K562 (cell line): ENCODE results near the gene ANKRD45. TPM values are rescaled to one million over a fixed set of nuclear protein-coding genes. Genes with fewer than 3 reads are reported as not detected.
A peak's percentile ranks its signal among the peaks of the same experiment; 100 is the strongest.

Experiments
- ARID1B ChIP-seq: fragments of 450-650 bp; IDR thresholded peaks from 2 replicates; pipeline ENCODE4 v1.6.1; 2016; ENCODE audit warnings: antibody characterized with exemption, mild to moderate bottlenecking, inconsistent platforms
- ETV6 ChIP-seq, 3 experiments: fragments of 150-350 bp in 1 of 3; sonication (generic) in 1 of 3; formaldehyde crosslinking in 1 of 3; IDR thresholded peaks; 2 replicates each; pipeline versions ENCODE4 v1.6.1 to v1.8.0; 2014 to 2022; ENCODE audit warnings: borderline replicate concordance in 2 of 3, low read depth in 2 of 3, antibody characterized with exemption in 1 of 3, low read length in 1 of 3, mild to moderate bottlenecking in 1 of 3, missing genetic modification reagents in 1 of 3
- GATAD2A ChIP-seq: fragments of 450-650 bp; IDR thresholded peaks from 2 replicates; pipeline ENCODE4 v1.6.1; 2017
- HDAC1 ChIP-seq, 2 experiments: fragments of 450-650 bp; IDR thresholded peaks; 2 replicates each; pipeline ENCODE4 v1.6.1; 2016 to 2017; ENCODE audit warnings: inconsistent platforms in 1 of 2, mild to moderate bottlenecking in 1 of 2, moderate library complexity in 1 of 2
- HIVEP1 ChIP-seq: fragments of 250-450 bp; sonication (Bioruptor Pico); IDR thresholded peaks from 2 replicates; pipeline ENCODE4 v1.4.0; 2020; ENCODE audit warnings: mild to moderate bottlenecking
- IFI16 ChIP-seq: fragments of 250-450 bp; sonication (Bioruptor Pico); IDR thresholded peaks from 2 replicates; pipeline ENCODE4 v2.1.2; 2022; ENCODE audit warnings: mild to moderate bottlenecking, inconsistent platforms
- NBN ChIP-seq: fragments of 450-650 bp; IDR thresholded peaks from 2 replicates; pipeline ENCODE4 v1.6.1; 2016; ENCODE audit warnings: low read depth, mild to moderate bottlenecking
- SMARCE1 ChIP-seq: fragments of 450-650 bp; IDR thresholded peaks from 2 replicates; pipeline ENCODE4 v1.7.1; 2016; ENCODE audit warnings: mild to moderate bottlenecking
- TRIM24 ChIP-seq, 2 experiments: fragments of 450-650 bp; IDR thresholded peaks; 2 replicates each; pipeline ENCODE4 v1.6.1; 2016
- ZFP1 ChIP-seq: fragments of 450-650 bp; formaldehyde crosslinking; IDR thresholded peaks from 2 replicates; pipeline ENCODE4 v1.4.0; 2020; ENCODE audit warnings: mild to moderate bottlenecking, mixed read lengths
- ZFX ChIP-seq: sonication (generic); formaldehyde crosslinking; IDR thresholded peaks from 2 replicates; pipeline ENCODE4 v1.8.0; 2022; ENCODE audit warnings: mild to moderate bottlenecking, missing genetic modification reagents, moderate library complexity
- ZNF584 ChIP-seq: fragments of 200-800 bp; sonication (Bioruptor generic); IDR thresholded peaks from 2 replicates; pipeline ENCODE4 v1.6.1; 2016; ENCODE audit warnings: low read depth, mild to moderate bottlenecking, missing genetic modification characterization, missing compliant biosample characterization
- polyA plus RNA-seq, 8 experiments: library from polyadenylated mRNA; depleted of rRNA in 4 of 8; stranded (reverse) in 5 of 8; unstranded in 3 of 8; fragments of >200 nt; fragmentation: Nextera tagmentation in 2 of 8; fragmentation: Illumina TruSeq in 1 of 8; extraction: Ambion mirVana in 2 of 8; extraction: Trizol in 1 of 8; gene quantifications; 2 replicates each; pipeline versions ENCODE4 v1.2.1 to v1.2.3, GENCODE V29; 2011 to 2014; ENCODE audit warnings: inconsistent platforms in 1 of 8, missing spikeins in 1 of 8
- total RNA-seq, 7 experiments: library from RNA; depleted of rRNA in 6 of 7; stranded (reverse); fragments of >200 nt in 6 of 7; fragmentation: Illumina TruSeq in 2 of 7; extraction: Trizol in 2 of 7; gene quantifications; 2 replicates each; pipeline versions ENCODE4 v1.2.1 to v1.2.3, GENCODE V29; 2011 to 2021; ENCODE audit warnings: low replicate concordance in 1 of 7
- TF ChIP-seq, protein P1 (sequence below): fragments of 450-650 bp; IDR thresholded peaks from 2 replicates; pipeline ENCODE4 v1.6.1; 2016; ENCODE audit warnings: antibody characterized with exemption
- TF ChIP-seq, protein P2 (sequence below): fragments of 450-650 bp; formaldehyde crosslinking; IDR thresholded peaks from 2 replicates; pipeline ENCODE4 v1.4.0; 2022; ENCODE audit warnings: missing genetic modification characterization
- TF ChIP-seq, protein P3 (sequence below): fragments of 450-650 bp; IDR thresholded peaks from 2 replicates; pipeline ENCODE4 v1.6.1; 2017; ENCODE audit warnings: antibody characterized with exemption
- TF ChIP-seq, protein P4 (sequence below): fragments of 450-650 bp; formaldehyde crosslinking; IDR thresholded peaks from 2 replicates; pipeline ENCODE4 v1.4.0; 2022; ENCODE audit warnings: missing genetic modification characterization
- TF ChIP-seq, protein P5 (sequence below): fragments of 250-450 bp; sonication (Bioruptor Pico); IDR thresholded peaks from 2 replicates; pipeline ENCODE4 v1.8.0; 2022; ENCODE audit warnings: inconsistent platforms

The ANKRD45 gene
- total and polyA plus RNA-seq, 9 of the 15 experiments (the other 6 are each of a cell fraction or from before 2014, with no cell fraction given) = 0.10 to 0.30 (median 0.11) TPM; not detected in 2

DNA sequence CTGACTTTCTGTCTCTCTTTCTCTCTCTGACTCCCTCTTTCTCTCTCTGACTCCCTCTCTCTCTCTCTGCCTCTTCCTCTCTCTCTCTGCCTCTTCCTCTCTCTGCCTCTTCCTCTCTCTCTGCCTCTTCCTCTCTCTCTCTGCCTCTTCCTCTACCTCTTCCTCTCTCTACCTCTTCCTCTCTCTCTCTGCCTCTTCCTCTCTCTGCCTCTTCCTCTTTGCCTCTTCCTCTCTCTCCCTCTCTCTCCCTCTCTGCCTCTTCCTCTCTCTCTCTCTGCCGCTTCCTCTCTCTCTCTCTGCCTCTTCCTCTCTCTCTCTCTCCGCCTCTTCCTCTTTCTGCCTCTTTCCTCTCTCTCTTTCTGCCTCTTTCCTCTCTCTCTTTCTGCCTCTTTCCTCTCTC lies 18.6 kb upstream of the ANKRD45 start (continued):
- TF ChIP-seq, protein P1, sequence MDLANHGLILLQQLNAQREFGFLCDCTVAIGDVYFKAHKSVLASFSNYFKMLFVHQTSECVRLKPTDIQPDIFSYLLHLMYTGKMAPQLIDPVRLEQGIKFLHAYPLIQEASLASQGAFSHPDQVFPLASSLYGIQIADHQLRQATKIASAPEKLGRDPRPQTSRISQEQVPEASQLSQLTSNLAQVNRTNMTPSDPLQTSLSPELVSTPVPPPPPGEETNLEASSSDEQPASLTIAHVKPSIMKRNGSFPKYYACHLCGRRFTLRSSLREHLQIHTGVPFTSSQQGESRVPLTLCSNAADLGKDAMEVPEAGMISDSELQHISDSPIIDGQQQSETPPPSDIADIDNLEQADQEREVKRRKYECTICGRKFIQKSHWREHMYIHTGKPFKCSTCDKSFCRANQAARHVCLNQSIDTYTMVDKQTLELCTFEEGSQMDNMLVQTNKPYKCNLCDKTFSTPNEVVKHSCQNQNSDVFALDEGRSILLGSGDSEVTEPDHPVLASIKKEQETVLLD = 0 out of 2 replicates have a peak, but pooled peaks have one; percentile 29
- TF ChIP-seq ARID1B (no peak), ZFP1 (CRISPR knock-in tag) (no peak), ETV6 (IDR thresholded peaks at IDR 0.05; ENCODE audit: borderline replicate concordance in 1 of 2, low read depth in 2 of 2, low read length in 1 of 2) (peak; percentile 84 to 95; a peak in 3 of 4 replicates), ETV6 (CRISPR knock-in tag; IDR thresholded peaks at IDR 0.05; ENCODE audit: borderline replicate concordance) (no peak), ZNF584 (CRISPR knock-in tag) (no peak), GATAD2A (0 out of 2 replicates have a peak, but pooled peaks have one; percentile 6), IFI16 (CRISPR knock-in tag) (no peak), NBN (no peak), TRIM24 (IDR thresholded peaks at IDR 0.05) (peak in 1 of 2 experiments; percentile 14; a peak in 1 of 4 replicates), ZFX (CRISPR knock-in tag) (no peak), SMARCE1 (peak; percentile 45; the same call in 1 of the 2 replicates), HIVEP1 (no peak), HDAC1 (IDR thresholded peaks at IDR 0.05) (0 out of 4 replicates have a peak, but pooled peaks of 1 of the 2 experiments have one; percentile 45)
- TF ChIP-seq, protein P2, sequence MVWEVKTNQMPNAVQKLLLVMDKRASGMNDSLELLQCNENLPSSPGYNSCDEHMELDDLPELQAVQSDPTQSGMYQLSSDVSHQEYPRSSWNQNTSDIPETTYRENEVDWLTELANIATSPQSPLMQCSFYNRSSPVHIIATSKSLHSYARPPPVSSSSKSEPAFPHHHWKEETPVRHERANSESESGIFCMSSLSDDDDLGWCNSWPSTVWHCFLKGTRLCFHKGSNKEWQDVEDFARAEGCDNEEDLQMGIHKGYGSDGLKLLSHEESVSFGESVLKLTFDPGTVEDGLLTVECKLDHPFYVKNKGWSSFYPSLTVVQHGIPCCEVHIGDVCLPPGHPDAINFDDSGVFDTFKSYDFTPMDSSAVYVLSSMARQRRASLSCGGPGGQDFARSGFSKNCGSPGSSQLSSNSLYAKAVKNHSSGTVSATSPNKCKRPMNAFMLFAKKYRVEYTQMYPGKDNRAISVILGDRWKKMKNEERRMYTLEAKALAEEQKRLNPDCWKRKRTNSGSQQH (CRISPR knock-in tag) = 0 out of 2 replicates have a peak, but pooled peaks have one; percentile 27
- TF ChIP-seq, protein P3, sequence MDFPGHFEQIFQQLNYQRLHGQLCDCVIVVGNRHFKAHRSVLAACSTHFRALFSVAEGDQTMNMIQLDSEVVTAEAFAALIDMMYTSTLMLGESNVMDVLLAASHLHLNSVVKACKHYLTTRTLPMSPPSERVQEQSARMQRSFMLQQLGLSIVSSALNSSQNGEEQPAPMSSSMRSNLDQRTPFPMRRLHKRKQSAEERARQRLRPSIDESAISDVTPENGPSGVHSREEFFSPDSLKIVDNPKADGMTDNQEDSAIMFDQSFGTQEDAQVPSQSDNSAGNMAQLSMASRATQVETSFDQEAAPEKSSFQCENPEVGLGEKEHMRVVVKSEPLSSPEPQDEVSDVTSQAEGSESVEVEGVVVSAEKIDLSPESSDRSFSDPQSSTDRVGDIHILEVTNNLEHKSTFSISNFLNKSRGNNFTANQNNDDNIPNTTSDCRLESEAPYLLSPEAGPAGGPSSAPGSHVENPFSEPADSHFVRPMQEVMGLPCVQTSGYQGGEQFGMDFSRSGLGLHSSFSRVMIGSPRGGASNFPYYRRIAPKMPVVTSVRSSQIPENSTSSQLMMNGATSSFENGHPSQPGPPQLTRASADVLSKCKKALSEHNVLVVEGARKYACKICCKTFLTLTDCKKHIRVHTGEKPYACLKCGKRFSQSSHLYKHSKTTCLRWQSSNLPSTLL = no peak
- TF ChIP-seq, protein P4, sequence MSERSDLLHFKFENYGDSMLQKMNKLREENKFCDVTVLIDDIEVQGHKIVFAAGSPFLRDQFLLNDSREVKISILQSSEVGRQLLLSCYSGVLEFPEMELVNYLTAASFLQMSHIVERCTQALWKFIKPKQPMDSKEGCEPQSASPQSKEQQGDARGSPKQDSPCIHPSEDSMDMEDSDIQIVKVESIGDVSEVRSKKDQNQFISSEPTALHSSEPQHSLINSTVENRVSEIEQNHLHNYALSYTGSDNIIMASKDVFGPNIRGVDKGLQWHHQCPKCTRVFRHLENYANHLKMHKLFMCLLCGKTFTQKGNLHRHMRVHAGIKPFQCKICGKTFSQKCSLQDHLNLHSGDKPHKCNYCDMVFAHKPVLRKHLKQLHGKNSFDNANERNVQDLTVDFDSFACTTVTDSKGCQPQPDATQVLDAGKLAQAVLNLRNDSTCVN (CRISPR knock-in tag) = 0 out of 2 replicates have a peak, but pooled peaks have one; percentile 59
- TF ChIP-seq, protein P5, sequence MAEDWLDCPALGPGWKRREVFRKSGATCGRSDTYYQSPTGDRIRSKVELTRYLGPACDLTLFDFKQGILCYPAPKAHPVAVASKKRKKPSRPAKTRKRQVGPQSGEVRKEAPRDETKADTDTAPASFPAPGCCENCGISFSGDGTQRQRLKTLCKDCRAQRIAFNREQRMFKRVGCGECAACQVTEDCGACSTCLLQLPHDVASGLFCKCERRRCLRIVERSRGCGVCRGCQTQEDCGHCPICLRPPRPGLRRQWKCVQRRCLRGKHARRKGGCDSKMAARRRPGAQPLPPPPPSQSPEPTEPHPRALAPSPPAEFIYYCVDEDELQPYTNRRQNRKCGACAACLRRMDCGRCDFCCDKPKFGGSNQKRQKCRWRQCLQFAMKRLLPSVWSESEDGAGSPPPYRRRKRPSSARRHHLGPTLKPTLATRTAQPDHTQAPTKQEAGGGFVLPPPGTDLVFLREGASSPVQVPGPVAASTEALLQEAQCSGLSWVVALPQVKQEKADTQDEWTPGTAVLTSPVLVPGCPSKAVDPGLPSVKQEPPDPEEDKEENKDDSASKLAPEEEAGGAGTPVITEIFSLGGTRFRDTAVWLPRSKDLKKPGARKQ (CRISPR knock-in tag) = no peak
